Erythroblast (primary cell): Measurements from ENCODE around the gene PILRA.

Experiments used
- GATA1 ChIP-seq: IDR thresholded peaks from 2 replicates; pipeline ENCODE4 v1.6.1; 2011; ENCODE audit warnings: low read depth, mild to moderate bottlenecking, control low read depth, low read length, moderate library complexity
- POLR2A ChIP-seq: IDR thresholded peaks from 2 replicates; pipeline ENCODE4 v1.6.1; 2011; ENCODE audit warnings: mild to moderate bottlenecking, low read length

DNA sequence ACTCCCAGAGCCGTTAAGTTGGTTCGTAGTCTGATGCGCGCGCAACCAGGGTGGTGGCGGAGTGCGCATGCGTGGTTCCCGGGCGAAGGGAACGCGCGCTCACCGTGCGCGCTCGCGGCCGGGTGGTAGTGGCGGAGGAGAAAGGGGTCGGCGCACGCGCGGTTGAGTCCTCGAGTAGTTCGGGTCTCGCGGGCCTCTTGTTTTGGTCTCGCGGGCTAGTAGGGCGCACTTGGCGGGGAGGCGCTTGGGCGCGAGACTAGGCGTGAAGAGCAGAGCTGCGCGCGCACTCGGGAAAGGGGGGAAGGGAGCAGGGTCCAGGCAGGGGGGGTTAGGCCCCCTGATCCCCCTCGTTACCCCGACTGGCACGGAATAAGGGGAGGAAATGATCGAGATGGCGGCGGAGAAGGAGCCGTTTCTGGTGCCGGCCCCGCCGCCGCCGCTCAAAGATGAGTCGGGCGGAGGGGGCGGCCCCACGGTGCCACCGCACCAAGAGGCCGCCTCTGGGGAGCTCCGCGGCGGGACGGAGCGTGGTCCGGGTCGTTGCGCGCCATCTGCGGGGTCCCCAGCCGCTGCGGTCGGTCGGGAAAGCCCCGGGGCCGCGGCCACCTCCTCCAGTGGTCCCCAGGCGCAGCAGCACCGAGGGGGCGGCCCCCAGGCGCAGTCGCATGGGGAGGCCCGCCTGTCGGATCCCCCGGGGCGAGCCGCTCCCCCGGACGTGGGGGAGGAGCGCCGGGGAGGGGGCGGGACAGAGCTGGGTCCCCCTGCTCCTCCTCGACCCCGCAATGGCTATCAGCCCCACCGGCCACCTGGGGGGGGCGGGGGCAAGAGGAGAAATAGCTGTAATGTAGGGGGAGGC lies 56.6 kb downstream of the PILRA start, which contains the start of gene MEPCE:
- TF ChIP-seq POLR2A: no peak
- TF ChIP-seq GATA1: no peak
